ENCODE data around the gene ACAA2. TPM values are rescaled to one million over a fixed set of nuclear protein-coding genes. Genes with fewer than 3 reads are reported as not detected.
A peak's percentile ranks its signal among the peaks of the same experiment; 100 is the strongest.
"Not testable (repeated sequence)": the region's sequence is repeated elsewhere in the genome, so short reads cannot be mapped to it uniquely, and the experiment has no call there.

The ACAA2 gene
- polyA plus RNA-seq, 3 donors from 2014 or later, result 181 to 426 (median 203) TPM

- peaks cover 0 to 4% (median 2%) of the 10 kb centered on the region in 3 donors for H3K36me3 Mint-ChIP-seq
- H3K9me3 Mint-ChIP-seq, result no peaks in the 10 kb centered on the region
- peaks cover 18 to 73% of the 10 kb centered on the region in 2 donors for H3K4me1 Mint-ChIP-seq
- no peak overlapping the region for H3K4me3 Mint-ChIP-seq
- peak overlapping the region in 3 of 6 donors; percentile 16 to 71 (median 24) for H3K27ac Mint-ChIP-seq
- H3K27me3 Mint-ChIP-seq (ENCODE audit: low read depth in 3 of 3), result no peaks in the 10 kb centered on the region
- DNase-seq, result no peak
These were observed 28.2 kb upstream of the ACAA2 start for GRCh38 chr18:49841236-49842217.

GRCh38 chr18:49839012-49839411 is 25.7 kb upstream of the ACAA2 start:
- no peaks in the 10 kb centered on the region for H3K9me3 Mint-ChIP-seq
- H3K36me3 Mint-ChIP-seq, result peaks cover 0 to 4% (median 2%) of the 10 kb centered on the region in 3 donors

GRCh38 chr18:49838381-49838780 is 25.0 kb upstream of the ACAA2 start:
- H3K27ac Mint-ChIP-seq, result no peak overlapping the region
- no peak for DNase-seq
- peaks cover 22 to 83% of the 10 kb centered on the region in 2 donors for H3K4me1 Mint-ChIP-seq
- H3K4me3 Mint-ChIP-seq, result no peak overlapping the region
- peaks cover 0 to 4% (median 2%) of the 10 kb centered on the region in 3 donors for H3K36me3 Mint-ChIP-seq
- no peaks in the 10 kb centered on the region for H3K27me3 Mint-ChIP-seq (ENCODE audit: low read depth in 3 of 3)
- no peaks in the 10 kb centered on the region for H3K9me3 Mint-ChIP-seq

More at GRCh38 chr18:49839012-49839411, 25.7 kb upstream of the ACAA2 start:
- H3K4me3 Mint-ChIP-seq, result no peak overlapping the region
- H3K27ac Mint-ChIP-seq, result peak overlapping the region in 1 of 6 donors; percentile 5
- no peaks in the 10 kb centered on the region for H3K27me3 Mint-ChIP-seq (ENCODE audit: low read depth in 3 of 3)
- DNase-seq, result no peak
- peaks cover 25 to 83% of the 10 kb centered on the region in 2 donors for H3K4me1 Mint-ChIP-seq

GRCh38 chr18:49837889-49838288 is 24.6 kb upstream of the ACAA2 start:
- peaks cover 0 to 4% (median 2%) of the 10 kb centered on the region in 3 donors for H3K36me3 Mint-ChIP-seq
- peaks cover 20 to 83% of the 10 kb centered on the region in 2 donors for H3K4me1 Mint-ChIP-seq
- H3K27me3 Mint-ChIP-seq (ENCODE audit: low read depth in 3 of 3), result no peaks in the 10 kb centered on the region
- no peak for DNase-seq
- no peak overlapping the region for H3K4me3 Mint-ChIP-seq
- H3K27ac Mint-ChIP-seq, result no peak overlapping the region
- H3K9me3 Mint-ChIP-seq, result no peaks in the 10 kb centered on the region

GRCh38 chr18:49837316-49837835 is 24.0 kb upstream of the ACAA2 start:
- not testable (repeated sequence) for H3K4me3 Mint-ChIP-seq; H3K9me3 Mint-ChIP-seq; DNase-seq; H3K36me3 Mint-ChIP-seq; H3K27me3 Mint-ChIP-seq (ENCODE audit: low read depth in 3 of 3)
- Mint-ChIP-seq H3K4me1 (peaks cover 22 to 88% of the 10 kb centered on the region in 2 donors), H3K27ac (peak overlapping the region in 1 of 6 donors; percentile 33)

- Mint-ChIP-seq H3K4me1 (peaks cover 20 to 88% of the 10 kb centered on the region in 2 donors), H3K9me3 (no peaks in the 10 kb centered on the region), H3K27me3 (ENCODE audit: low read depth in 3 of 3) (peaks cover 0 to 2% (median 0%) of the 10 kb centered on the region in 3 donors), H3K4me3 (no peak overlapping the region), H3K27ac (peak overlapping the region in 4 of 6 donors; percentile 4 to 59 (median 34)), H3K36me3 (peaks cover 0 to 7% (median 2%) of the 10 kb centered on the region in 3 donors)
- DNase-seq, result no peak
These were observed 22.1 kb upstream of the ACAA2 start for GRCh38 chr18:49835405-49835804.

GRCh38 chr18:49834258-49834657 is 20.9 kb upstream of the ACAA2 start:
- no peak overlapping the region for H3K4me3 Mint-ChIP-seq
- H3K36me3 Mint-ChIP-seq, result peaks cover 0 to 7% (median 2%) of the 10 kb centered on the region in 3 donors
- no peaks in the 10 kb centered on the region for H3K9me3 Mint-ChIP-seq
- H3K27ac Mint-ChIP-seq, result peak overlapping the region in 3 of 6 donors; percentile 13 to 43 (median 25)
- H3K4me1 Mint-ChIP-seq, result peaks cover 20 to 88% of the 10 kb centered on the region in 2 donors
- no peak for DNase-seq
- peaks cover 0 to 2% (median 0%) of the 10 kb centered on the region in 3 donors for H3K27me3 Mint-ChIP-seq (ENCODE audit: low read depth in 3 of 3)

GRCh38 chr18:49833814-49834213 is 20.5 kb upstream of the ACAA2 start:
- peaks cover 20 to 88% of the 10 kb centered on the region in 2 donors for H3K4me1 Mint-ChIP-seq
- peaks cover 0 to 2% (median 0%) of the 10 kb centered on the region in 3 donors for H3K27me3 Mint-ChIP-seq (ENCODE audit: low read depth in 3 of 3)
- peak overlapping the region in 3 of 6 donors; percentile 13 to 26 (median 25) for H3K27ac Mint-ChIP-seq
- H3K4me3 Mint-ChIP-seq, result no peak overlapping the region
- no peaks in the 10 kb centered on the region for H3K9me3 Mint-ChIP-seq
- no peak for DNase-seq
- peaks cover 0 to 4% (median 2%) of the 10 kb centered on the region in 3 donors for H3K36me3 Mint-ChIP-seq

GRCh38 chr18:49832221-49832647 is 18.9 kb upstream of the ACAA2 start:
- peaks cover 0 to 5% (median 1%) of the 10 kb centered on the region in 6 donors for H3K9me3 Mint-ChIP-seq
- H3K27me3 Mint-ChIP-seq (ENCODE audit: low read depth in 3 of 3), result peaks cover 0 to 2% (median 2%) of the 10 kb centered on the region in 3 donors
- DNase-seq, result no peak
- peaks cover 20 to 81% of the 10 kb centered on the region in 2 donors for H3K4me1 Mint-ChIP-seq
- peaks cover 5 to 10% (median 6%) of the 10 kb centered on the region in 3 donors for H3K36me3 Mint-ChIP-seq
- no peak overlapping the region for H3K4me3 Mint-ChIP-seq
- peak overlapping the region in 4 of 6 donors; percentile 7 to 66 (median 28) for H3K27ac Mint-ChIP-seq

GRCh38 chr18:49827996-49828395 is 14.7 kb upstream of the ACAA2 start:
- Mint-ChIP-seq H3K27ac (no peak overlapping the region), H3K27me3 (ENCODE audit: low read depth in 3 of 3) (peaks cover 0 to 2% (median 2%) of the 10 kb centered on the region in 3 donors), H3K4me1 (peaks cover 26 to 80% of the 10 kb centered on the region in 2 donors), H3K4me3 (no peak overlapping the region), H3K36me3 (peaks cover 6 to 16% (median 10%) of the 10 kb centered on the region in 3 donors), H3K9me3 (peaks cover 0 to 6% (median 1%) of the 10 kb centered on the region in 6 donors)
- DNase-seq, result no peak

GRCh38 chr18:49819823-49820671 is 6.7 kb upstream of the ACAA2 start:
- peak overlapping the region; percentile 71 to 84 (median 81) for H3K4me3 Mint-ChIP-seq
- H3K36me3 Mint-ChIP-seq, result peaks cover 0 to 10% (median 3%) of the 10 kb centered on the region in 3 donors
- H3K9me3 Mint-ChIP-seq, result no peaks in the 10 kb centered on the region
- peaks cover 0 to 6% (median 0%) of the 10 kb centered on the region in 3 donors for H3K27me3 Mint-ChIP-seq (ENCODE audit: low read depth in 3 of 3)
- H3K27ac Mint-ChIP-seq, result peak overlapping the region; percentile 89 to 96 (median 92)
- peaks cover 85 to 98% of the 10 kb centered on the region in 2 donors for H3K4me1 Mint-ChIP-seq
- DNase-seq, result peak; percentile 78 to 82 (median 79)

GRCh38 chr18:49819071-49819662 is 5.8 kb upstream of the ACAA2 start:
- peaks cover 84 to 98% of the 10 kb centered on the region in 2 donors for H3K4me1 Mint-ChIP-seq
- H3K36me3 Mint-ChIP-seq, result peaks cover 0 to 6% (median 3%) of the 10 kb centered on the region in 3 donors
- no peak for DNase-seq
- peak overlapping the region; percentile 71 to 84 (median 81) for H3K4me3 Mint-ChIP-seq
- no peaks in the 10 kb centered on the region for H3K9me3 Mint-ChIP-seq
- H3K27ac Mint-ChIP-seq, result peak overlapping the region; percentile 89 to 96 (median 92)
- peaks cover 0 to 11% (median 1%) of the 10 kb centered on the region in 3 donors for H3K27me3 Mint-ChIP-seq (ENCODE audit: low read depth in 3 of 3)
